HepG2 (cell line): Measurements from ENCODE around the gene ADSS2. TPM values are rescaled to one million over a fixed set of nuclear protein-coding genes. Genes with fewer than 3 reads are reported as not detected.

Experiments
- ATAC-seq: fragments of 200-7000 bp; cut with Tn5 transposase; 3 replicates; pipeline ENCODE4 v1.9.1; 2020; ENCODE audit warnings: mild to moderate bottlenecking, moderate library complexity
- BruUV-seq: library from RNA; stranded (reverse); fragments of 400-500 nt; replicated peaks from 2 replicates; lab custom pipeline; 2021; lab: Mats Ljungman, UMichigan
- CTCF ChIA-PET: fragments of 300-600 bp; formaldehyde crosslinking; extraction: SDS; loops from one replicate; lab custom pipeline; 2021; ENCODE audit warnings: low total read pairs, inconsistent platforms, low intra/inter-chr PET ratio; lab: Yijun Ruan, JAX
- POLR2A ChIA-PET: fragments of 350-600 bp; sonication (Branson Sonifier 250); formaldehyde crosslinking; loops from one replicate; lab custom pipeline; 2020; ENCODE audit warnings: antibody characterized with exemption, inconsistent platforms; lab: Yijun Ruan, JAX
- DNase-seq: peaks from one replicate; pipeline ENCODE4 v3.0.0-alpha.2; 2015; ENCODE audit warnings: low spot score
- FAIRE-seq: peaks from 3 replicates; lab custom pipeline; 2011; peaks lifted over from hg19 to GRCh38; lab: Jason Lieb, UNC
- H2AFZ ChIP-seq: one replicate; pipeline ENCODE4 v1.6.1; 2011; ENCODE audit warnings: low read length, inconsistent platforms
- H3K27ac ChIP-seq: fragments of 300-600 bp; 3 replicates; pipeline ENCODE4 v1.8.0; 2011; ENCODE audit warnings: mixed run types, mild to moderate bottlenecking, mixed read lengths, low read length, inconsistent platforms; ENCODE audit not compliant: insufficient read depth; ENCODE audit errors: extremely low read length
- H3K27me3 ChIP-seq, 2 experiments: fragments of 200-600 bp in 1 of 2; 2 replicates in 1 of 2; 3 replicates in 1 of 2; pipeline versions ENCODE4 v1.6.0 to v1.8.0; 2011; ENCODE audit warnings: low read length in 2 of 2, mild to moderate bottlenecking in 2 of 2, moderate library complexity in 2 of 2, inconsistent platforms in 1 of 2; ENCODE audit not compliant: insufficient read depth in 2 of 2, control insufficient read depth in 1 of 2
- H3K36me3 ChIP-seq, 2 experiments: fragments of 200-600 bp in 1 of 2; replicated peaks in 1 of 2; 2 replicates in 1 of 2; 3 replicates in 1 of 2; pipeline versions ENCODE4 v1.5.1 to v1.8.0; 2011; ENCODE audit warnings: low read length in 2 of 2, inconsistent platforms in 1 of 2; ENCODE audit not compliant: insufficient read depth in 2 of 2, control insufficient read depth in 1 of 2
- H3K4me1 ChIP-seq: 2 replicates; pipeline ENCODE4 v1.5.1; 2012; ENCODE audit warnings: low read length, inconsistent platforms; ENCODE audit not compliant: insufficient read depth
- H3K4me2 ChIP-seq: 2 replicates; pipeline ENCODE4 v1.6.0; 2011; ENCODE audit warnings: low read depth, low read length, inconsistent platforms
- H3K4me3 ChIP-seq, 3 experiments: fragments of 200-600 bp in 1 of 3; sonication (generic), shearing (Covaris generic) in 1 of 3; replicated peaks in 1 of 3; 2 replicates each; pipeline ENCODE4 v1.5.1; 2011 to 2016; ENCODE audit warnings: low read length in 3 of 3, inconsistent platforms in 2 of 3, low read depth in 2 of 3, mild to moderate bottlenecking in 2 of 3, control low read depth in 1 of 3, mixed read lengths in 1 of 3; ENCODE audit not compliant: insufficient read depth in 1 of 3
- H3K79me2 ChIP-seq: one replicate; pipeline ENCODE4 v1.6.1; 2011; ENCODE audit warnings: low read length, inconsistent platforms; ENCODE audit not compliant: insufficient read depth
- H3K9ac ChIP-seq: 2 replicates; pipeline ENCODE4 v1.6.0; 2011; ENCODE audit warnings: mild to moderate bottlenecking, low read depth, low read length, inconsistent platforms; ENCODE audit not compliant: insufficient read depth
- H3K9me3 ChIP-seq: 2 replicates; pipeline ENCODE4 v1.5.1; 2012; ENCODE audit warnings: mild to moderate bottlenecking, low read length
- H4K20me1 ChIP-seq: 2 replicates; pipeline ENCODE4 v1.6.0; 2011; ENCODE audit warnings: inconsistent platforms, mild to moderate bottlenecking, low read length, moderate library complexity; ENCODE audit not compliant: insufficient read depth
- CBX5 ChIP-seq: sonication (generic); formaldehyde crosslinking; IDR thresholded peaks from 2 replicates; pipeline ENCODE4 v1.4.0; 2020; ENCODE audit warnings: missing genetic modification reagents, borderline replicate concordance
- HOXA3 ChIP-seq: sonication (generic); formaldehyde crosslinking; IDR thresholded peaks from 2 replicates; pipeline ENCODE4 v1.5.0; 2020; ENCODE audit warnings: missing genetic modification reagents
- HOXA9 ChIP-seq: sonication (generic); formaldehyde crosslinking; IDR thresholded peaks from 2 replicates; pipeline ENCODE4 v1.8.1; 2022; ENCODE audit warnings: missing genetic modification reagents, mild to moderate bottlenecking, moderate library complexity, borderline replicate concordance
- MLLT10 ChIP-seq: sonication (generic); formaldehyde crosslinking; IDR thresholded peaks from 2 replicates; pipeline ENCODE4 v1.4.0; 2020; ENCODE audit warnings: missing genetic modification reagents
- PATZ1 ChIP-seq: sonication (generic); formaldehyde crosslinking; IDR thresholded peaks from 2 replicates; pipeline ENCODE4 v1.4.0; 2020; ENCODE audit warnings: missing genetic modification reagents
- PREB ChIP-seq: sonication (generic); formaldehyde crosslinking; IDR thresholded peaks from 2 replicates; pipeline ENCODE4 v1.4.0; 2020; ENCODE audit warnings: missing genetic modification reagents
- SOX13 ChIP-seq, 3 experiments: fragments of 450-650 bp in 1 of 3; sonication (generic) in 1 of 3; formaldehyde crosslinking in 1 of 3; IDR thresholded peaks in 2 of 3; conservative IDR thresholded peaks in 1 of 3; 2 replicates each; pipeline versions ENCODE4 v1.5.0 to v1.6.1; 2016 to 2020; ENCODE audit warnings: antibody characterized with exemption in 1 of 3, mild to moderate bottlenecking in 1 of 3, missing compliant biosample characterization in 1 of 3, missing genetic modification reagents in 1 of 3, moderate library complexity in 1 of 3
- SYNCRIP ChIP-seq: fragments of 200-400 bp; formaldehyde crosslinking; IDR thresholded peaks from 2 replicates; pipeline ENCODE4 v1.6.1; 2018; ENCODE audit warnings: mild to moderate bottlenecking, low read depth, low read length; ENCODE audit not compliant: insufficient read depth
- ZBTB3 ChIP-seq: sonication (generic); formaldehyde crosslinking; IDR thresholded peaks from 2 replicates; pipeline ENCODE4 v1.4.0; 2020; ENCODE audit warnings: low read depth, mild to moderate bottlenecking, moderate library complexity, missing genetic modification reagents, borderline replicate concordance
- ZFP36L2 ChIP-seq: sonication (generic); formaldehyde crosslinking; IDR thresholded peaks from 2 replicates; pipeline ENCODE4 v1.4.0; 2020; ENCODE audit warnings: missing genetic modification reagents
- ZHX1 ChIP-seq: sonication (generic); formaldehyde crosslinking; IDR thresholded peaks from 2 replicates; pipeline ENCODE4 v1.8.1; 2022; ENCODE audit warnings: low read depth, mild to moderate bottlenecking, missing genetic modification reagents
- ZNF251 ChIP-seq: sonication (generic); formaldehyde crosslinking; IDR thresholded peaks from 2 replicates; pipeline ENCODE4 v1.9.0; 2021; ENCODE audit warnings: mild to moderate bottlenecking, missing genetic modification reagents
- ZNF451 ChIP-seq: sonication (generic); formaldehyde crosslinking; IDR thresholded peaks from 2 replicates; pipeline ENCODE4 v1.5.0; 2020; ENCODE audit warnings: mild to moderate bottlenecking, missing genetic modification reagents
- ZNF552 ChIP-seq: sonication (generic); formaldehyde crosslinking; IDR thresholded peaks from 2 replicates; pipeline ENCODE4 v1.9.0; 2022; ENCODE audit warnings: missing genetic modification reagents, mild to moderate bottlenecking, borderline replicate concordance
- ZNF564 ChIP-seq: sonication (generic); formaldehyde crosslinking; IDR thresholded peaks from 2 replicates; pipeline ENCODE4 v1.8.1; 2023; ENCODE audit warnings: mild to moderate bottlenecking, missing genetic modification reagents
- ZNF7 ChIP-seq: IDR thresholded peaks from 2 replicates; pipeline ENCODE4 v1.6.1; 2016; ENCODE audit warnings: missing biosample characterization, missing genetic modification reagents
- ZNF782 ChIP-seq: sonication (generic); formaldehyde crosslinking; IDR thresholded peaks from 2 replicates; pipeline ENCODE4 v1.4.0; 2020; ENCODE audit warnings: missing genetic modification reagents, mild to moderate bottlenecking, borderline replicate concordance
- WGBS: methylation state at CpG from one replicate; pipeline ENCODE4 v1.1.6; 2017; ENCODE audit warnings: low lambda C conversion rate; 5-methylcytosine and 5-hydroxymethylcytosine counted together
- in situ Hi-C: cut with HindIII; loops from 2 replicates; pipeline ENCODE4 v1.10.0; 2017; ENCODE audit warnings: low pct_unique_long_range_greater_than_20kb; ENCODE audit not compliant: extremely low pct_ligation_motif_present
- intact Hi-C: fragments of 100-400 bp; cut with micrococcal nuclease; formaldehyde crosslinking; loops from one replicate; pipeline ENCODE4 v1.10.0; 2022; ENCODE audit not compliant: unreplicated experiment
- polyA plus RNA-seq, 8 experiments: library from polyadenylated mRNA; depleted of rRNA in 3 of 8; stranded (reverse) in 7 of 8; unstranded in 1 of 8; fragments of >200 nt; fragmentation: Illumina TruSeq in 4 of 8; extraction: Trizol in 4 of 8; gene quantifications; 2 replicates each; pipeline versions ENCODE4 v1.2.1 to v1.2.3, GENCODE V29; 2011 to 2016; ENCODE audit warnings: low read depth in 4 of 8, missing spikeins in 1 of 8, mixed read lengths in 1 of 8; ENCODE audit not compliant: insufficient read depth in 1 of 8
- total RNA-seq, 5 experiments: library from RNA; depleted of rRNA; stranded (reverse); fragments of >200 nt; fragmentation: Illumina TruSeq; extraction: Trizol; gene quantifications; 2 replicates each; pipeline ENCODE4 v1.2.3, GENCODE V29; 2016; ENCODE audit warnings: low read depth in 1 of 5

The ADSS2 gene
- total and polyA plus RNA-seq, 2 of the 13 experiments (the other 11 are each of a cell fraction or from before 2014, with no cell fraction given) = 15.1 to 43.4 TPM

DNA sequence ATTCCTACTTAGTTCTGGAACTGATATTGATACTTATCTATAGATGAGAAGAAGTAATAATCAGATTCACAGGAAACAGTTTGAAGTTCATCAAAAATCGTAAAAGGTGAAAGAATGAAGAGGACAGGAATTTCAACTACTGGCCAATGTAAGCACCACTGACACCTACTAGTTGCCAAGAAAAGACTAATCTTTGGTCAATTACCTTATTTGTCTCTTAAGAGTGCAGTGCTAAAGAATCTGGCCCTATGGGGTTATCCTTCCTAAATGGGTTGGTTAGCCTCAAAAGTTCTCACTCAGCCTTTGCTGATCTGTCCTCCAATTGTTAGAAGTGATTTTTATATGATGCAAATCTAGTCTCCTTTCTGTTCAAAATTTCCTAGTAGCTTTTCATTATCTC is 29.5 kb downstream of the ADSS2 start:
- peaks cover 5 to 33% of the 10 kb centered on the region in 2 experiments for H3K36me3 ChIP-seq
- in situ Hi-C loops = no loop called here
- BruUV-seq = no TSS peak

More for the DNA sequence above, 29.5 kb downstream of the ADSS2 start:
- Histone ChIP-seq H3K27me3 (no peaks in the 10 kb centered on the region), H3K4me3 (no peak overlapping the region), H3K27ac (no peak overlapping the region), H2AFZ (no peak overlapping the region), H3K4me1 (no peaks in the 10 kb centered on the region), H4K20me1 (no peaks in the 10 kb centered on the region), H3K4me2 (no peak overlapping the region), H3K9ac (no peak overlapping the region), H3K9me3 (no peaks in the 10 kb centered on the region), H3K79me2 (no peaks in the 10 kb centered on the region)
- no peak for FAIRE-seq
- ChIA-PET POLR2A (no interaction called here), CTCF (no interaction called here)
- no peak for DNase-seq
- ATAC-seq = no peak
- intact Hi-C loops = no loop called here
- TF ChIP-seq ZNF7 (CRISPR knock-in tag) = no peak
- TF ChIP-seq PATZ1 (CRISPR knock-in tag) = no peak
- TF ChIP-seq SYNCRIP = no peak
- no peak for TF ChIP-seq ZNF251 (CRISPR knock-in tag)
- TF ChIP-seq PREB (CRISPR knock-in tag) = no peak
- TF ChIP-seq ZFP36L2 = no peak
- no peak for TF ChIP-seq ZBTB3 (CRISPR knock-in tag)
- TF ChIP-seq ZNF782 = no peak
- no peak for TF ChIP-seq SOX13 (IDR thresholded peaks at IDR 0.05)
- no peak for TF ChIP-seq SOX13 (CRISPR knock-in tag; conservative IDR thresholded peaks at IDR 0.05 in 1 of 2, IDR thresholded peaks at IDR 0.05 in 1 of 2)
- no peak for TF ChIP-seq ZNF552 (CRISPR knock-in tag)
- TF ChIP-seq MLLT10 = no peak
- no peak for TF ChIP-seq ZNF564 (CRISPR knock-in tag)
- no peak for TF ChIP-seq HOXA3 (CRISPR knock-in tag)
- no peak for TF ChIP-seq CBX5 (CRISPR knock-in tag)
- TF ChIP-seq ZNF451 = no peak
- TF ChIP-seq HOXA9 (CRISPR knock-in tag) = no peak
- no peak for TF ChIP-seq ZHX1 (CRISPR knock-in tag)
- 92% methylated on average over 1 of the region's 1 CpG for WGBS
